ENCODE data around the gene MAPT. TPM values are rescaled to one million over a fixed set of nuclear protein-coding genes. Genes with fewer than 3 reads are reported as not detected.

Gene MAPT
- total RNA-seq, 1 donor from 2014 or later = 2.1 TPM

GRCh38 chr17:46026166-46027047 lies 132.1 kb downstream of the MAPT start:
- Histone ChIP-seq H3K27me3 (ENCODE audit: insufficient read depth, low read length) (no peaks in the 10 kb centered on the region), H3K9me3 (ENCODE audit: insufficient read depth, low read depth, low read length) (no peaks in the 10 kb centered on the region), H3K9ac (ENCODE audit: low read length) (no peak overlapping the region), H3K36me3 (ENCODE audit: insufficient read depth, low read length) (peaks cover 23% of the 10 kb centered on the region), H3K4me1 (ENCODE audit: insufficient read depth, low read length) (no peaks in the 10 kb centered on the region), H3K79me2 (ENCODE audit: insufficient read depth, low read length) (no peaks in the 10 kb centered on the region), H3K4me2 (ENCODE audit: low read length) (no peak overlapping the region), H3K4me3 (ENCODE audit: insufficient read depth, low read depth, low read length) (no peak overlapping the region), H3K27ac (ENCODE audit: low read depth, low read length) (no peak overlapping the region), H4K20me1 (ENCODE audit: insufficient read depth, low read length) (peaks cover 28% of the 10 kb centered on the region), H2AFZ (ENCODE audit: low read depth, low read length) (no peak overlapping the region)
- DNase-seq (ENCODE audit: low read depth) (no peak), FAIRE-seq (no peak)
- no peaks in the 10 kb centered on the region for H3K9me3 Mint-ChIP-seq (ENCODE audit: unreplicated experiment)
- peaks cover 39% of the 10 kb centered on the region for H3K36me3 Mint-ChIP-seq (ENCODE audit: low read depth, unreplicated experiment)
- no peak overlapping the region for H3K4me3 Mint-ChIP-seq (ENCODE audit: unreplicated experiment)
- H3K27ac Mint-ChIP-seq (ENCODE audit: unreplicated experiment) = peak overlapping the region; percentile 53
- H3K27me3 Mint-ChIP-seq (ENCODE audit: low read depth, unreplicated experiment) = no peaks in the 10 kb centered on the region
- H3K4me1 Mint-ChIP-seq (ENCODE audit: low read depth, unreplicated experiment) = no peaks in the 10 kb centered on the region
- no peak for TF ChIP-seq CTCF (IDR thresholded peaks at IDR 0.05; ENCODE audit: insufficient read depth, low read depth, low read length)
- TF ChIP-seq EZH2 (IDR thresholded peaks at IDR 0.05; ENCODE audit: insufficient read depth, low read length) = no peak

- DNase-seq (ENCODE audit: low read depth) (no peak), FAIRE-seq (no peak)
- Histone ChIP-seq H4K20me1 (ENCODE audit: insufficient read depth, low read length) (peaks cover 28% of the 10 kb centered on the region), H3K4me3 (ENCODE audit: insufficient read depth, low read depth, low read length) (no peak overlapping the region), H2AFZ (ENCODE audit: low read depth, low read length) (no peak overlapping the region), H3K79me2 (ENCODE audit: insufficient read depth, low read length) (no peaks in the 10 kb centered on the region), H3K4me2 (ENCODE audit: low read length) (no peak overlapping the region), H3K36me3 (ENCODE audit: insufficient read depth, low read length) (peaks cover 25% of the 10 kb centered on the region), H3K9me3 (ENCODE audit: insufficient read depth, low read depth, low read length) (no peaks in the 10 kb centered on the region), H3K27me3 (ENCODE audit: insufficient read depth, low read length) (no peaks in the 10 kb centered on the region), H3K9ac (ENCODE audit: low read length) (no peak overlapping the region), H3K4me1 (ENCODE audit: insufficient read depth, low read length) (no peaks in the 10 kb centered on the region), H3K27ac (ENCODE audit: low read depth, low read length) (no peak overlapping the region)
- Mint-ChIP-seq H3K27ac (ENCODE audit: unreplicated experiment) (peak overlapping the region; percentile 41), H3K36me3 (ENCODE audit: low read depth, unreplicated experiment) (peaks cover 36% of the 10 kb centered on the region), H3K4me1 (ENCODE audit: low read depth, unreplicated experiment) (no peaks in the 10 kb centered on the region), H3K9me3 (ENCODE audit: unreplicated experiment) (no peaks in the 10 kb centered on the region), H3K4me3 (ENCODE audit: unreplicated experiment) (no peak overlapping the region), H3K27me3 (ENCODE audit: low read depth, unreplicated experiment) (no peaks in the 10 kb centered on the region)
- TF ChIP-seq CTCF (IDR thresholded peaks at IDR 0.05; ENCODE audit: insufficient read depth, low read depth, low read length) (no peak), EZH2 (IDR thresholded peaks at IDR 0.05; ENCODE audit: insufficient read depth, low read length) (no peak)
Measured at GRCh38 chr17:46027048-46027975, 133.0 kb downstream of the MAPT start.

Measured in astrocyte (in vitro differentiated cells and primary cell).